IMR-90 (cell line): Measurements from ENCODE around the gene ZFP36L1.

ENCODE experiments used
- CEBPB ChIP-seq: IDR thresholded peaks from 2 replicates; pipeline ENCODE4 v1.6.1; 2012; ENCODE audit warnings: low read depth, low read length, improper control_type of control experiment
- CHD1 ChIP-seq: IDR thresholded peaks from 2 replicates; pipeline ENCODE4 v1.6.1; 2012; ENCODE audit warnings: low read depth, low read length, improper control_type of control experiment
- CTCF ChIP-seq: conservative IDR thresholded peaks from 2 replicates; pipeline ENCODE4 v1.5.1; 2012; ENCODE audit warnings: mild to moderate bottlenecking, low read depth, low read length, improper control_type of control experiment
- MAFK ChIP-seq: IDR thresholded peaks from 2 replicates; pipeline ENCODE4 v1.6.1; 2012; ENCODE audit warnings: low read depth, low read length, improper control_type of control experiment
- MAZ ChIP-seq: IDR thresholded peaks from 2 replicates; pipeline ENCODE4 v1.6.1; 2012; ENCODE audit warnings: low read depth, mild to moderate bottlenecking, low read length, improper control_type of control experiment, moderate library complexity, borderline replicate concordance
- MXI1 ChIP-seq: IDR thresholded peaks from 2 replicates; pipeline ENCODE4 v1.6.1; 2012; ENCODE audit warnings: low read depth, mild to moderate bottlenecking, low read length, moderate library complexity, borderline replicate concordance
- NFE2L2 ChIP-seq: fragments of 150-350 bp; IDR thresholded peaks from 2 replicates; pipeline ENCODE4 v1.6.1; 2016; ENCODE audit warnings: low read depth, mild to moderate bottlenecking, low read length
- POLR2A ChIP-seq: IDR thresholded peaks from 2 replicates; pipeline ENCODE4 v1.6.1; 2012; ENCODE audit warnings: mild to moderate bottlenecking, low read depth, low read length
- RAD21 ChIP-seq: IDR thresholded peaks from 2 replicates; pipeline ENCODE4 v1.6.1; 2012; ENCODE audit warnings: low read length, improper control_type of control experiment
- RCOR1 ChIP-seq: IDR thresholded peaks from 2 replicates; pipeline ENCODE4 v1.6.1; 2012; ENCODE audit warnings: mild to moderate bottlenecking, low read length, improper control_type of control experiment; ENCODE audit not compliant: insufficient replicate concordance
- SMC3 ChIP-seq: fragments of 150-350 bp; IDR thresholded peaks from 2 replicates; pipeline ENCODE4 v1.6.1; 2016; ENCODE audit warnings: low read depth, mild to moderate bottlenecking, antibody characterized with exemption, low read length, moderate library complexity
- USF2 ChIP-seq: fragments of 150-350 bp; IDR thresholded peaks from 2 replicates; pipeline ENCODE4 v1.6.1; 2017; ENCODE audit warnings: mild to moderate bottlenecking, antibody characterized with exemption, low read length, low read depth

DNA sequence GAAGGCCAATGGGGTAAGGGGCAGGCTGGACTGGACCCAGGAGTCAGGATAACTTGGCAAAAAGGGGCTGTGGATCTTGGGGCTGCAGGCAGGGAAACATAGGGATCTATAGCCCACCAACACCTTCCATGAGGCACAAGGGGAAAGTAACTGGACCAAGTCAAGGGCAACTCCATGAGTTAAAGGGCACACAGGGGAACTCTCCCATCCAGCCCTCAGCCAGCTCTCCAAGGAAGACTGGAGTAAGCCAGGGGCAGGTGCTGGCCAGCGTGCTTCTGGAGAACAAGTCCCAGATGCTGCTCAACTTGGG, 31.3 kb upstream of the ZFP36L1 start:
- no peak for TF ChIP-seq CEBPB
- TF ChIP-seq MAFK: no peak
- TF ChIP-seq CTCF: no peak
- TF ChIP-seq POLR2A: no peak
- TF ChIP-seq SMC3: no peak
- no peak for TF ChIP-seq USF2
- no peak for TF ChIP-seq MAZ
- TF ChIP-seq MXI1: no peak
- no peak for TF ChIP-seq RCOR1
- TF ChIP-seq CHD1: no peak
- TF ChIP-seq NFE2L2: no peak
- TF ChIP-seq RAD21: no peak
